HG02870 (cell line): ENCODE measurements around the gene GLIS1.

Experiments
- ATAC-seq: cut with Tn5 transposase; IDR thresholded peaks from one replicate; pipeline ENCODE4 v1.9.1; 2021; ENCODE audit warnings: mild to moderate bottlenecking, moderate library complexity; ENCODE audit not compliant: unreplicated experiment

Gene GLIS1

GRCh38 chr1:53736290-53736689, 2.7 kb downstream of the GLIS1 start:
- ATAC-seq: no peak

- no peak for ATAC-seq
Measured at GRCh38 chr1:53735681-53736080, 3.3 kb downstream of the GLIS1 start.

- ATAC-seq: no peak
Measured at GRCh38 chr1:53735261-53735660, 3.7 kb downstream of the GLIS1 start.

- no peak for ATAC-seq
Measured at GRCh38 chr1:53734650-53735211, 4.2 kb downstream of the GLIS1 start.

GRCh38 chr1:53733975-53734649, 4.9 kb downstream of the GLIS1 start:
- ATAC-seq: no peak

- ATAC-seq: no peak
Measured at GRCh38 chr1:53733447-53733931, 5.5 kb downstream of the GLIS1 start.

GRCh38 chr1:53732912-53733317, 6.0 kb downstream of the GLIS1 start:
- ATAC-seq: no peak

GRCh38 chr1:53732409-53732808, 6.6 kb downstream of the GLIS1 start:
- no peak for ATAC-seq

GRCh38 chr1:53731779-53732305, 7.1 kb downstream of the GLIS1 start:
- no peak for ATAC-seq

GRCh38 chr1:53731043-53731600, 7.8 kb downstream of the GLIS1 start:
- ATAC-seq: no peak

GRCh38 chr1:53730224-53730865, 8.6 kb downstream of the GLIS1 start:
- ATAC-seq: no peak

GRCh38 chr1:53729456-53730223, 9.3 kb downstream of the GLIS1 start:
- no peak for ATAC-seq

- no peak for ATAC-seq
Measured at GRCh38 chr1:53728702-53729455, 10.1 kb downstream of the GLIS1 start.

- ATAC-seq: no peak
Measured at GRCh38 chr1:53728196-53728595, 10.8 kb downstream of the GLIS1 start.

- ATAC-seq: no peak
Measured at GRCh38 chr1:53727461-53728092, 11.4 kb downstream of the GLIS1 start.

- no peak for ATAC-seq
Measured at GRCh38 chr1:53726009-53726600, 12.9 kb downstream of the GLIS1 start.

- ATAC-seq: no peak
Measured at GRCh38 chr1:53725238-53725689, 13.7 kb downstream of the GLIS1 start.

- ATAC-seq: no peak
Measured at GRCh38 chr1:53722025-53722424, 16.9 kb downstream of the GLIS1 start.

GRCh38 chr1:53721088-53721487, 17.9 kb downstream of the GLIS1 start:
- no peak for ATAC-seq
